Activated T-cell treated with anti-CD3 and anti-CD28 coated beads for 48 hours (primary cell): ENCODE data around the gene MYH7.

Source experiments
- DNase-seq: peaks from one replicate; pipeline ENCODE4 v3.0.0-alpha.2; 2020; ENCODE audit warnings: low read depth

MYH7 gene

DNA sequence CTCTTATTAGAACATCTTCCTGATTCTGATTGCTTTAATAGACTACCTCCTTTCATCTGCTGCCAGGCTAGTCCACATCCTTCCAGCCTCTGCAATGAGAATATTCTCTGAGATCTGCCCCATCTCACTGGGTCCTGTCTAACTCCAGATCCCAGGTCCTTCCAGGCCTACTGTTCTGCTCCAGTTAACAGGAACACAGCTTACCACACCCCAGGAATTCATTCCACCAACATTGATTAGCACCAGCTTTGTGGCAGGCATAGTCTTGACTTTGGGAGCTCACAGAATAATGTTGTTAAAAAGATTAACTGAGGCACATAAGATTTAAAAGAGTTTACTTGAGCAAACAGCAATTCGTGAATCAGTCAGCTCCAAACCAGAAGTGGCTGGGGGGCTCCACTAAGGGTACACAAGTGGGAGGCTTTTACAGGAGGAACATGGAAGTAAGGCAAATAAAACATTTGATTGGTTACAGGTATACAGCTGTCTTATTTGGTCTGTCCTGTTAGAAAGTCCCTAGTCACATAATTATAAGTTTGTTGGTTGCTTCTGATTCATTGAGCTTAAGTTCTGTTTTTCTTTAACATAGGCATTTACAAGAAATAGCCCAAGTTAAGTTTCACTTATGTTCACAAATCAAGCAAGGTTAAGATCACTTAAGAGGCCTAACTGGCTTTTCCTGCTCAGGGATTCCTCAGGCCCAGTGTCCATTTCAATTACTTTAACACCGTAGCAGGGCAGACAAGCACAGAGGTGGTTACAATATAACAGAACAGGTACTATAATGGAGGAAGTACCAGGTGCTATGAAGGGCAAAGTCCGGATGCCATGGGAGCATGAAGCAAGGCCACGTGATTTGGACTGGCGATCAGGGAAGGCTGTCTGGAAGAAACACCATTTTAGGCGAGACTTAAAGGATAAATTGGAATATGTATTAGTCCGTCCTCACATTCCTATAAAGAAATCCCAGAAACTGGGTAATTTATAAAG, 12.2 kb upstream of the MYH7 start:
- DNase-seq = no peak

DNA sequence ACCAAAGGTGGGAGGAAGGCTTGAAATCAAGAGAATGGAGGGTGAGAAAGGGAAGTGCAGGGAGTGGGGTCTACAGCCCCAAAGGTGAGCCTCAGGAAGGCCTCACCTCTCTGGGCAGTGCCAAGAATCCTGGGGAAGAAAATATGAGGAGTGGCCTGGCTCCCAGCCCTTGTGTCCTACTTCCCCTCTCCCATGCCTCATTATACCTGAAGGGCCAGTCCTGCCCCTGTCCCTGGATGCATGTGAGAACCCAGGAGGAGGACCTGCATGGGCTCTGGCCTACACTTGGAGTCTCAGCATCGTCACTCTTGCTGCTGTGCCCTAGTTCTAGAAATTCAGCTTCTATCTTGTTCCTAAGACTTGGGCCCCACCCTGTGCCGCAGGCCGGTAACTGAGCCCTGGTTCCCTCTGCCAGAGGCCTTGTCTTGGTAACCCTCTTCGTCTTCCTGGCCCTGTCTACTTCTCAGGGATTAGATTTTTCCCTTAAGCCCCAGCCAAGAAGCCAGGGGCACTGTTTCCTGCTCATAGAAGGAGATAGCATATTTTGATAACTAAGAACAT, 10.9 kb upstream of the MYH7 start:
- no peak for DNase-seq

DNA sequence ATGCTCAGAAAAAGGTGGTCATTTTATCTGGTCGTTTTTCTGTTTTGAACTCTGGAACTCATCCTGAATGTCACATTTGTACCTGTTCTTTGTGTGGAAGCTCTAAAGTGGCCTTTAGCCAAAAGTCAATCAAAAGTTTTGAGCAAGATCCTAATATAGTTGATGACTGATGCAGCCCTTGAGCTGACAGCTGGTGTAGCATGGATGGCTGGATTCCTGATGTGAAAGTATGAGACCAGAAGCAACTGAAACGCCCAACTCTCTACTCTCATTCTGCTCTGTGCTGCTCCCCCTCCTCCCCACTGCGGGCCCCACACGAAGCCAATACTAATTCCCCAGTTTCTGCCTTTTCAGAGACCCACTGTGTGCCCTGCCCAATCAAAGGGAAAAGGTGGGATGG, 10.3 kb upstream of the MYH7 start:
- DNase-seq = no peak

DNA sequence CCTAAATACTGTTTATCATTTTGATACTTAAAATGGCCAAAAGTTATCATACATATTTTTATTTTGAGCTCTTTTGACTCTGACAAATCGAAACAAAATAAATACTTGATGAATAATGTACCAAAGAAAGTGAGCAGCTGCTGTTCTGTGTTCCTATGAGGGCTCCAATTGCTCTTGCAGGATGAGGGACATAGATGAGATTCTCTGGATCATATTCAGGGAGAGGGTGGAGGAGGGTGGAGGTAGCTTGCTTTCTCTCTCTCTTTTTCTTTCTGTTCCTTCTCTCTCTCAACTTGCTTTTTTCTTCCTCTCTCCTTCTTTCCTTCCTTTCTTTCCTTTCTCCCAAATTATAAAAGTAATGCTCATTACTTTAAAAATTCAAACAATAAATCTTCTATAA, 8.9 kb upstream of the MYH7 start:
- no peak for DNase-seq

DNA sequence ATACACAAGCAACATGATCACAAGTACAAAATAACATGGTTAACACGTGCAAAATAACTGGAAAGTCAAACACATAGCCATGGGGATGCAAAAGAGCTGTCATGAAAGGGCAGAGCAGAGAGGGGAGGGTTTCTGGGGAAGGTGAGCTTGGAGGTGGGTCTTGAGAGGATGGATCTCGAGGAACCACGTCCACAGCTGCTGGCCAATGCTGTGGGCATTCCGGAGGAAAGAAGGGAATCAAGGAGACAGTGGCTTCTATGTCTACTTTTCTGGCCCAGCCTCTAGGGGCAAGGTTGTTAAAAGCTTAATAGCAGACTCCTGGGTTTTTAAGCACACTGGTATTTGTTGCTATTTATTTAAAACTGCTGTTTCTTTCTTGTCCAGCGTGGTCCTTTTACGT, 8.4 kb upstream of the MYH7 start:
- no peak for DNase-seq

DNA sequence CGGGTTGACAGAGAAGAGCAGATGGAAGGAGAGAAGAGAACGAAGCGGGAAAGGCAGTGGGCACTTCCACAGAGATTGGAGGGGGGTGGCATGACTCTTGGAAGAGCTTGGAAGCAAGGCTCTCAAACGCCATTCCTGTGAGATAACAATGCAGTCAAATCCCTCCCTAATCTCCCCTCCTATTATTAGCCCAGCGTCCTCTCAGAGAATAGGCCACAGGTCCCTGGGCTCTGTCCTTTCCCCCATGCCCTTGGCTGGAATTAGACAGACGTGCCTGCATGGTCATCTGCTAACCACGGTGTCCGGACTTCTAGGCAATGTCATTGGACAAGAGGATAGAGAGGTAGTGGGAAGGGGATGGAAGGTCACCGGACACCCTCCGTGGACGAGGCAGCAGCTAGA, 8.0 kb upstream of the MYH7 start:
- no peak for DNase-seq

DNA sequence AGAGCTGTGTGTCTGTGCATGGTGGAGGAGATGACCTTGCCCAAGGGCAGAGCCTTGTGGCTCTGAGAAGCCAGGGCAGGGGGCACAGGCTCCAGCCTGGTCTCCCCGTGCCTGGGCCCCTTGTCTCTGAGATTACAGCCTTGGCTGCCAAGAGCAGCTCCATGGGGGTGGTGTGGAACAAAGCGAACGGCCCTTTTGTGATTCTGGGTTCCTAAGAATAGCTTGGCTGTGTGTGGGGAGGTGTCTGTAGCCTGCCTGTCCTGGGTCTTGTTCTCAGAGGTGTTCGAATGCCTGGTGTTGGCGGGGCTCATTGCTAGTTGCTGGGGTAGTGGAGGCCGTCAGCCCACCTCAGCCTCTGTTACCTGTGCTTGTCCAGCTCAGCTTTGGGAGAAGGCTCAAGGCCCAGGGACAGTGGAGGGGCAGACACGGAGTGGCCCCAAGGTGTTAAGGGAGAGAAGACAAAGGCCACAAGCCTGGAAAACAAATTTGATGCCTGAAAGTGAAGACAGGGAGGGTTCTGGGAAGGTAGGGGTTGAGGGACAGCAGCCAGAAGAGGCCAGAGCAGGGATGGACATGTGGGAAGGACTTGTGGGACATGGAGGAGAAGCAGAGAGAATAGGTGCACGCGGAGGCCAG, 7.4 kb upstream of the MYH7 start:
- DNase-seq = no peak

DNA sequence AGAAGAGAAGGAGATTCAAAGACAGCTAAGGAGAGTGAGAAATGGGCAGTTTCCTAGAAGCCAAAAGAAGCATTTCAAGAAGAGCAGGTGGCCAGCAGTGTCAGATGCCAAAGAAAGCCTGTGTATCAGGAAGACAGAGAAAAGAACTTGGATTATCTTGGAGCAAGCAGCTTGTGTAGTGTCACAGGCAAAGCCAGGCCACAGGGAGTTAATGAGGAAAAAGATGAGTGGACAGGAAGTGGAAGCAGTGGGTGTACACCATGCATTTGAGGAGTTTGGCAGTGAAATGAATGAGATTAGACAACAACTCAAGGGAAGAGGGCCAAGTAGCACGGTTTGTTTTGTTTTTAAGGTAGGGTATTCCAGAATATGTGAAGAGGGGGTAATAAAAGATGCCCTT, 5.6 kb upstream of the MYH7 start:
- DNase-seq = no peak

DNA sequence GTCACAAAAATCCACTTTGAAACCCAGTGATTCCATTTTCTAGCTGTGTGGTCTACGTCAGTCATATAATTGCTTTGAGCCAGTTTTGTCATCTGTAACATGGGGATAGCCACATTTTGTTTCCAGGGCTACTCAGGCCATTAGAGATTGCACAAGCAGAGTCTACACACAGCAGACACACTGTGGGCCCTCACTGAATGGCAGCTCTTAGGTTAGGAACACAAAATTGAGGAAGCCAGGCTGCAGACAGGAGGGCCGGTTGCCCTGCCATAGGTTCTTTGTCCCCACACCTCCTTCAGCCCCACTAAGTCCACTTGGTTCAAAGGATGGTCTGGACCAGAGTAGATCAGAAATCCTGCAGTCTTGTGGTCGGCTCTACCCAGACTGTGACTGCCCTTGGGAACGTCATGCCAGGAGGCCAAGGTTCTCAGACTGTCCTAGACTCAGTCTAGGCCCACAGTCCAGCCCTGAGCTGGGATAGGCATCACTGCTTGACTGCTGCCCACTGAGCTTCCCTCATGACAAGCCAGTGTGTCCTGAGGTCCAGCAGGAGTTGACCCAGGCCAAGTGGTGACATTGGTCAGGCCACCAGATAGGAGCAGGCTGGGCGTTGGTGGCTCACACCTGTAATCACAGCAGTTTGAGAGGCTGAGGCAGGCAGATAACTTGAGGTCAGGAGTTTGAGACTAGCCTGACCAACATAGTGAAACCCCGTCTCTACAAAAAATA, 3.8 kb upstream of the MYH7 start:
- no peak for DNase-seq

DNA sequence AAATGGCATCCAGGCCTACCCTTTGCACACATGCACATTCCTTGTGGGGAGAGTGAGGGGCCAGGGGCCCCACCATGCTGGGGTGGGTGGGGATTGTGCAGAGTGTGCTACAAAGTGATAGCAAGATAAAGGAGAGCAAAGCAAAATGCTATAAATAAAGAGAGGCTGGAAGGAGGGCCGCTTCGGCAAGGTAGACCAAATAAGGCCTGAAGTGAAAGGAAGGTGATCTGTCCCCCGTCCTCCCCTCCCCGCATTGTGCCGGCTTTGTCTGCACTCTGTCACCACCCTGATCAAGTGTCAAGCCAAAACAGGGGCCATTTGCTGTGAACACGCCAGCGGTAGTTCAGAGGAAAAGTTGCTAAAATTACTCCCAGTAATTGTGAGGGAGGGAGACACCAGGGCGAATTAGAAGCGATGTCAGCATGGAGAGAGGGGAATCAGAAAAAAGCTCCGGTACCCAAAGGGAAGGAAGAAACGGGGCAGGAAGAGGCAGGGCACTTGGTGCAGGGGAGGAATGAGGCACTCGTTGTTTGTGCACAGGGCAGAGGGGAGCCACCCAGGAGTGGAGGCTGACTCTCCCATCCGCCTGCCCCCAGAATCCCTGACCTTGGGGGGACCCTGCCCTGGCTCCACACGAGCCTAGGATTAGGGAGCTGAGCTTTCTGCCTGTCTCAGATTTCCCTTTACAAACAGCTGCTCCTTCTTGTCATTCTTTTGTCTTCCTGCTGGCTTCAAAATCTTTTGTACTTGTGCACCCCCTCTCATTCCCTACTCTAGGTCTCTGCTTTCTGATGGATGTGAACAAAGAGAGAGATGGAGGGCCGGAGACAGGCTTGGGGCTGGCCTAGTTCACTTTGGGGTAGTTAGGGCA, 2.9 kb upstream of the MYH7 start:
- no peak for DNase-seq

DNA sequence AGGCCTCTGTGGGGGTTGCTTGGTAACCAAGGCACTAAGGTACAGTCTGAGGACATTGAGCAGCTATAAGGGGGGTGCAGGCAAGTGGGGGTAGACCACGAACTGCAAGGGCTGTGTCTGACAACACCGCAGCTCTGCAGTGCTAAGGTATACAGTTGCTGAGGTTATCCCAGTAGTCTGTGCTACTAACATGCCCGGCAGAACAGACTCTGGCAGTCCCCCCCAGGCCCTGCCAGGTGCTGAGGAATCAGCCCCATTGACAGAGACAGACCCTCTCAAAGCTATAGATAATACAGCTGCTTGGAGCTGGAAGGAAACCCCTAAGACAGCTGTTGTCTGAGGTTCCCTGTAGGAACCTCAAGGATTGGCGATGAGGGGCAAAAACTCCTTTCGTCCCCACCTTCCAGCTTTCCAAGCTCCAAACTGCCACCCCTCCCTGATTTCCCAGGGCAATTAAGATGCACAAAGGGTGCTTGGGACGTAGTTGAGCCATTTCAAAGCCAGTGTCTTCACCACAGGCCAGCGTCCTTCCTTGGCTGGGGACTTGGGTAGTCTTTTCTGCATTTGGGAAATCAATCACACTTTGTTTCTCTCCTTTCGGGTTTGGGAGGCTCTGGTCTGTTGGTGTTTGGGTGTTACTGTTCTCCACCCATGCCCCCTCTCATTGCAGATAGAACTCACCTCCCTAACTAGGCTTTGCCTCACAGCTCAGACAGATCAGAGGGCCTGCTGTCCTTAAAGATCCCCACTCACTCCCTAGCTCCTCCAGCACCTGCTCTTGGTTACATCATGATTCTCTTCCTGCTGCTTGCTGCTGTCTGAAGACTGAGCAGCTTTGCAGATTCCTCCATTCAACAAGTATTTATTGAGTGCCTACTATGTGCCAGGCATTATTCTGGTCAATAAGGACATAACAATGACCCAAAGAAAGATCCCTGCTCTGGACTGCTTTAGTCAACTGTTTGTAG, 2.0 kb upstream of the MYH7 start:
- no peak for DNase-seq

DNA sequence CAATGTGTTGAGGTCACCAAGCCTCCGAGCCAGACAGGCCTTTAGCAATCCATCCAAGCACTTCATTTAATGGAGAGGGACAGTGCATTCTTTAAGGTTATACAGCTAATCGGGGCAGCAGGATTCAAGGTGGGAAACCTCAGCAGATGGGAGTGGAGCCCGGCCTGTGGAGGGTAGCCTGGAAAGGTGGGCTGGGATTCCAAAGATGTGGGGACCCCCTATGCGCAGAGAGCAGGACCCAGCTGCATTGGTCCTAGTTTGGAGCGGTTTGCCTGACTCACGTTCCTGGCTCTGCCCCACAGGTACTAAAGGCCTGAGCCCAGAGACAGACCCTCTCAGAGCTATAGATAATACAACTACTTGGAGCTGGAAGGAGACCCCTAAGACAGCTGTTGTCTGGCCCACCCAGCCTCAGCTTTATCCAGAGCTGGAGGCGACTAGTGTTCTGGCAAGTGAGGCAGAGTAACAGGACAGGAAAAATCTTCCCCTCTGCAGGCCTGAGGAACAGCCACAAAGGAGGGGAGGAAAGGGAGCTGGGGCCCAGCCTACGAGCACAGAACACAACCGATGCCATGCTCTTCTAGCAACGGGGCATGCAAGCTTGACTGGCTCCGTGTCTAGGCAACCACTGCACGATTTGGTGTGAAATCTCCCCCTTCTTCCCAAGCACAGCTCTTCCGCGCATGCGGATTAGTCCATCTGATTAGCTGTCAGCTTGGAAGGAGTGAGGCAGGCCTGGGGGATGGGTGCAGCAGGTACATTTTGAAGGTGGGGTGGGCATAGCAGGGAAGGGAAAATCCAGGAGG, 1.1 kb upstream of the MYH7 start:
- no peak for DNase-seq

DNA sequence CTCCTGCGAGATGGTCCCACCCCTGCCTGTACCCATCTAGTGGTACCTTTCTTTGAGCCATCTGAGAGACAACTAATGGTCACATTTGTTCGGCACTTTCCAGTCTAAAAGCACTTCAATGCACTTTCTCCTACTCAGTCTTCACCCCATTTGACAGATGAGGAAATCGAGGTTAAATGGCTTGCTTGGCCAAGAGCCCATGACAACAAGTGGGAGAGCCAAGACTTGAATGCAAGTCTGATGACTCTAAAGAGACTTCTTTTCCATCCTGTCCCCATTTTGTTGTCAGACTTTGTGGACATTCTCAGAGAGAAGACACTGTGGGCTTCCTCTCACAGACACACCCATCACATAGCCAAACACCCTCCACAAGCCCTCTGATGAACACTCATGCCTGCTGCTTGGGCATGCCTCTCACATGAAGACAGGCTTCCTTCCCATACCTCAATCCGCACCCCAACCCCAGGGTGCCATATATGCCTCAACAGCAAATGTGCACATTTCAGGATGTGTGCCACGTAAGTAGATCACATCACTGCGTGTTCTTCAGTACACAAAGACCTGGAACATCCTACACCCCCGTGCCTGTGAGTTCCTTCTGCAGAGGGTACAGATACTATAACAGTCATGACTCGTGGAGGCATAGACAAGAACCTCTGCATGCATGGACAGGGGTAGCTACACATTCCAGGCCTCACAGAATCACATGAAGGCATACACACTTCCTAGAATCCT, 805 bp downstream of the MYH7 start:
- no peak for DNase-seq

DNA sequence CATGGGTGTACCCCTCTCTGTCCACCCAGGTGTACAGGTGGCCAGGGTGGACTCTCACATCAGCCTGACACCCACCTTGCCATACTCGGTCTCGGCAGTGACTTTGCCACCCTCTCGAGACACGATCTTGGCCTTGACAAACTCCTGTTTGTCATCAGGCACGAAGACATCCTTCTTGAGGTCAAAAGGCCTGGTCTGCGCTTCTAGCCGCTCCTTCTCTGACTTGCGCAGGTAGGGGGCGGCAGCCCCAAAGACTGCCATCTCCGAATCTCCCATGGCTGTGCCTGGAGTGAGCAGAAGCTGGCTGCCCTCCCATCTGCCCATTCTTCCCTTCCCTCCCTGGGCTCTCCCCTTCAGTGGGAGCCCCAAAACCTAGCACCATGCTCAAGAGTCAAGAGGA, 2.0 kb downstream of the MYH7 start:
- no peak for DNase-seq

DNA sequence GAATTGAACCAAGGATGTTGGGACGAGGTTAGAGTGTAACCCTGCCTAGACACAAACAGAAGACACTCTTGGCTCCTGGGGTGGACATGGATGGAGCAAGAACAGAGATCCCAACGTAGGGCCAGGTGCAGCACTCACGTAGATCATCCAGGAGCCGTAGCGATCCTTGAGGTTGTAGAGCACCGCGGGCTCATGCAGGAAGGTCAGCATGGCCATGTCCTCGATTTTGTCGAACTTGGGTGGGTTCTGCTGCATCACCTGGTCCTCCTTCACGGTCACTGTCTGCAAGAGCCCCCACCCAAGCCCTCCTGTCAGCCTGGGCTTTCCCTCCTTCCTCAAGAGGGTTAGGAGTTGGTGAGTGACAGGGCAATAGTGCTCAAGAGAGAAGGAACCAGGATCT, 2.5 kb downstream of the MYH7 start:
- DNase-seq = no peak

DNA sequence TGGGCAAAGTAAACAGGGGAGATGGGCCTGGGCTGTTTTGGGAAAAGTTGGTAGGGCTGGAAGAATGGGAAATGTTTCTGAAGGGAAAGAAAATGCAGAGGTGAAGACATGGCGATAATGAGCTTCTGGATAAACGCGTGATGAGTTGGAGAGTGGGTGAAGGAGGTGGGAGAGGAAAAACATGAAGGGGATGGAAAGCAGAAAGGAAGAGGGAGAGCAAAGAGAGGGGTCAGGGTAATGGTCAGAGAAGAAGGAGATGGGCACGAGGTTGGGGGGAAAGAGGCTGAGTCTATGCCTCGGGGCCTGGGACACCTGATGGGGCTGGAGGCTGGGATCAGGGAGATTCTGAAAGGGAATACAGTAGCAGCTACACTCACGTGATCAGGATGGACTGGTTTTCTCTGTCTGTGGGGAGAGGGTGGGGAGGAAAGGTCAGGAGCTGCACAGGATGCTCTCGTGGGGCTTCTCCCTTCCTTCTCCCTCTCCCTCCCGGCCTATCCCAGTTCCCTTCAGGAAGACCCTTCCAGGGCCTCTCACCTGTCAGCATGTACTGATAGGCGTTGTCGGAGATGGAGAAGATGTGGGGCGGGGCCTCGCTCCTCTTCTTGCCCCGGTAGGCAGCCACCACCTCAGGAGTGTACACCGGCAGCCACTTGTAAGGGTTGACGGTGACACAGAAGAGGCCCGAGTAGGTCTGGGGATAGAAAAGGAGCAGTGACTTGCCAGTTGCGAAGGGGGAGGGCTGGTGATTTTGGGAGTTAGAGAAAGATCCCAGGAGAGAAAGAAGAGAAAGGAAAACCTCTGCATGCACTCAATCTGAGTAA, 3.1 kb downstream of the MYH7 start:
- no peak for DNase-seq

DNA sequence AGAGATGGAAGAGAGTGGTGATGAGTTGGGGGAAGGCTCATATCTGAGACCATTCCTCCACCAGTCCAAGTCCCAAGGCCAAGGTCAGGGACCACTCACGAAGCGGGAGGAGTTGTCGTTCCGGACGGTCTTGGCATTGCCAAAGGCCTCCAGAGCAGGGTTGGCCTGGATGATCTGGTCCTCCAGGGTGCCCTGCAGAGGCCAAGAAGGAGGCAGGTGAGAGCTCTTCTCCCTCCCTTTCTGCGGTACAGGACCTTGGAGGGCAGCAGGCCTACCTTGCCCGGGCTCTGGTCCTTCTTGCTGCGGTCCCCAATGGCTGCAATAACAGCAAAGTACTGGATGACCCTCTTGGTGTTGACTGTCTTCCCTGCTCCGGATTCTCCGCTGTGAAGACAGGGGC, 4.0 kb downstream of the MYH7 start:
- DNase-seq = no peak

DNA sequence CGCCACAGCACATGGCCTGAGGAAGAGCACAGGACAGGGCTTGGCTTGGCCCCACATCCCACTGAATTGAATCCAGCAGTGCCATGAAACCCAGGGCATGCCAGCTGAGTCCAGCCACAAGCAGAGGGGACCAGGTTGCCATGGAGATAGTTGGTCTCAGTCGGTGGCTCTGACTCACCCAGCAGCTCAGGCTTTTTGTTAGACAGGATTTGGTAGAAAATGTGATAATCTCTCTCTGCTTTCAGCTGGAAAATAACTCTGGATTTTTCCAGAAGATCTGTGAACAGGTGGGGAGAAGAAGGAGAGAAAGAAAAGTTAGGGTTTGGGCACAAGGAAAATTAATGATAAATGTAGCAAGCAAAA, 4.8 kb downstream of the MYH7 start:
- DNase-seq = no peak
